Femur (tissue), 1 donor: ENCODE measurements around the gene FRMD4A.
"Not testable (repeated sequence)": the region's sequence is repeated elsewhere in the genome, so short reads cannot be mapped to it uniquely, and the experiment has no call there.

Experiments used
- DNase-seq: peaks from one replicate; pipeline ENCODE4 v3.0.0-alpha.2; 2017

Gene FRMD4A

DNA sequence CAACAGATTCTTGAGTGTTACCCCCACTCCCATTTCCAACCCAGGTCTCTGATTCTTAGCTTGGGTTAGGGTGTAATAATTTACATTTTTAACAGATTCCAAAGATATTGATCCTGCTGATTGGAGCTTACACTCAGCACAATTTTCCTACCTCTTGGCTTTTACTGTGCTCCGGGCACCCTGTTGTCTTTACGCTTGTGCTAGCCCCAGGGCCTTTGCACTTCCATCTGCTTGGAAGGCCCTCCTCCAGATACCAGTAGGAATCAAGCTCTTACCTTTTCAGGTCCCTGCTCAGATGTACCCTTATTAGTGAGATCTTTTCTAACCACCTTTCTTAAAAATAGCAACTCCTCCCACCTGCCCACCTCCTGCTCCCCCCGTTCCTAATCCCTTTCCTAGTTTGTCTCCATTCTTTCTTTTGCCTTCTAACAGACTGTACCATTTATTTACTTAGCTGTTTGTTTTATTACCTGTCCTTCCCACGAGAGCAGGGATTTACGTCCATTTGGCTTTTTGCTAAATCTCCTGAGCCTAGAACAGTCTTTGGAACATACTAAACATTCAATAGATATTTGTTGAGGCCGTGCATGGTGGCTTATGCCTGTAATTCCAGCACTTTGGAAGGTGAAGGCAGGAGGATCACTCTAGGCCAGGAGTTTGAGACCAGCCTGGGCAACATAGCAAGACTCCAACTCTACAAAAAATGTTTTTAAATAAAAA, 427.7 kb downstream of the FRMD4A start:
- no peak for DNase-seq

DNA sequence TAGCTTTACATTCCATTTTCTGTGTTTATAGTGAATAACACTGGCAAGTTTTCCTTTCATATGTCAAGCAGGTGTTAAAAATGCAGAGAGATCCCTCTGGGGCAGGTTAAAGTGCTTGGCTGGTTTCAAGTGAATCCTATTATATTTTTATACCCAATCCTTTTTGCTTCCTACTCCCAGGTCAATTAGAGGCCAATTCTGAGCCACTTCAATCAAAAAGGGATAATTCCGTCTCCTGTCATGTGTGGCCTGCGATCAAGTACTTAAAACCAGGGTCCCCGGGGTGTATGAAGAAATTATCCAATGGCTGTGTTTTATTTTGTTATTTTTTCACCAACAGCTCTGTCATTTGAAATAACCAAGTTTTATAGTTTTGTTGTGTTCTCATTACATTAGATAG, 430.8 kb downstream of the FRMD4A start:
- no peak for DNase-seq

DNA sequence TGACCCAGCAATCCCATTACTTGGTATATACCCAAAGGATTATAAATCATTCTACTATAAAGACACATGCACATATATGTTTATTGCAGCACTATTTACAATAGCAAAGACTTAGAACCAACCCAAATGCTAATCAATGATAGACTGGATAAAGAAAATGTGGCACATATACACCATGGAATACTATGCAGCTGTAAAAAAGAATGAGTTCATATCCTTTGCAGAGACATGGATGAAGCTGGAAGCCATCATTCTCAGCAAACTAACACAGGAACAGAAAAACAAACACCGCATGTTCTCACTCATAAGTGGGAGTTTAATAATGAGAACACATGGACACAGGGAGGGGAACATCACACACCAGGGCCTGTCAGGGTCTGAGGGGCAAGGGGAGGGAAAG, 434.6 kb downstream of the FRMD4A start:
- not testable (repeated sequence) for DNase-seq

DNA sequence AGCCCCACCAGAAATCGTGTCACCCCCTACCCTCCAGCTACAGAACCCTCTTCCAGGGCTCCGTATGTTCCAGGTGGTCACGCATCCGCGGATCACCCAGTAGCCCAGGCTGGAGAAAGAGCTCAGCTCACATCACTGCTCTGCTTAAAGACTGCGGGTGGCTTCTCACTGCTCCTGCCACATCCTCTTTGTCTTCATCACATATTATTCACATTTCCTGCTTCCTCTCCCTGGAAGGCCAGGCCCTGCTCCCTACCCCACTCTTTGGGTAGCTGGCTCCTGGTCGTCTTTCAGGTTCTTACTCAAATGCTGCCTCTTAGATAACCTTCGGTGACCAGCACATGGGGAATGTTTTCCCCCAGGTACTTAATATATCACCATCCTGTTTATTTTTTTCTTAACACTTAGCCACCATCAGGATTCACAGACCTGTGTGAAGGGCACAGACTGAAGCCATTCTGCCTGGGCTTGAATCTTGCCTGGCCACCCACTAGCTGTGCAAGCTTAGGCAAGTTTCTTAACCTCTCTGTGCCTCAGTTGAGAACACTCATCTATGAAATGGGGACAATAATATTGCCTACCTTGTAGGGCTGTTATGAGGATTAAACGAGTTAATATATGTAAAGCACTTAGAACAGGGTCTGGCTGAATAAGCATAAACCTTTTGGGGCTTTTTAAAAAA, 436.2 kb downstream of the FRMD4A start:
- no peak for DNase-seq

DNA sequence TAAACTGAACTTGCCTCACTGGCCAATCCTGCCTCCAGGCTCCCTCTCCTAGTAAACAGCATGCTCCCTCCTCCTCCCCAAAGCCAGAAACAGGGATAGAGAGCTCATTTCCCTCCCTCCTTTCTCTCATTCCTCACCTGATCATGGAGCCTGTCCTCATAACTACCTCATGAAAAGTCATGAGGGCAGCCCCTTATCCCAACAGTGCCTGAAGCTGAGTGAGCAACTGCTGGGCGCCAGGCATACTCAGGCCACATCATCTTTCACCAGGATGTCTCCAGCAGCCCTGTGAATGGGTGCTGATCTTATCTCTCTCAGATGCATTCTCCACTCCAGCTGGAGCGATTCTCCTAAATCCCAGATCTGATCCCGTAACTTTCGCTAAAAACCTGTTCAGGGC, 436.8 kb downstream of the FRMD4A start:
- DNase-seq: no peak

DNA sequence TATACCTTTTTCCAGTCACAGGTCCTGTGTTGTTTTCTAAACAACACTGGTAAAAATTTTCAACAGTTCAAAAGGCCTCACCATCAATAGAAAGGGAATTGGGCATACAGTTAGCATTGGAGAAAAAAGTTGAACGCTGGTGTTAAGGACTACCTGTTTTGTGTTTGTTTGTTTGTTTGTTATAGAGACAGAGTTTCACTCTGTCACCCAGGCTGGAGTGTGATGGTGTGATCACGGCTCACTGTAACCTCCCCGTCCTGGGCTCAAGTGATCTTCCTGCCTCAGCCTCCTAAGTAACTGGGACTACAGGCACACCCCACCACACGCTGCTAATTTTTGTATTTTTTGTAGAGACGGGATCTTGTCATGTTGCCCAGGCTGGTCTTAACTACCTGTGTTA, 437.9 kb downstream of the FRMD4A start:
- no peak for DNase-seq

DNA sequence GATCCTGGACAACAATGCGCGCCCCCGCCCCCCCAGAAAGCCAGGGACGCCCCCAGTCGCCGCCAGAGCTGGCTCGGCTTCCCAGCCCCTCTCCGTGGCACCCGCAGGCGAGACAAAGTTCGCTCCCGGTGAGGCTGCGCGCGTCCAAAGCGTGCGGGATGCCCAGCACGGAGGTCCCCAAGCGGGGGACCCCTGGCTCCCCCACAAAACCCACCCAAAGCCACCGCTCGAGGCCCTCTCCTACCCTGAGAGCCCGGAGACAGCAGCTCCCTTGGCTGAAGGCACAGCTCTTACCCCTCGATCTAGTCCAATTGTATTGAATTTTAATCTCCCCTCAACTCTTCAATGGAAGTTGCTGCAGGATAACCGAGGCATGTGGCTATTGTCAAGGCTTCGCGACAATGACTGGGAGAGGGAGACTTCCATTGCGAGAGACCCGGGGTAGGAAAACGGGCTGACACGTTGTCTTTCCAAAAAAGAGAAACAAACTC, 438.7 kb downstream of the FRMD4A start:
- no peak for DNase-seq

DNA sequence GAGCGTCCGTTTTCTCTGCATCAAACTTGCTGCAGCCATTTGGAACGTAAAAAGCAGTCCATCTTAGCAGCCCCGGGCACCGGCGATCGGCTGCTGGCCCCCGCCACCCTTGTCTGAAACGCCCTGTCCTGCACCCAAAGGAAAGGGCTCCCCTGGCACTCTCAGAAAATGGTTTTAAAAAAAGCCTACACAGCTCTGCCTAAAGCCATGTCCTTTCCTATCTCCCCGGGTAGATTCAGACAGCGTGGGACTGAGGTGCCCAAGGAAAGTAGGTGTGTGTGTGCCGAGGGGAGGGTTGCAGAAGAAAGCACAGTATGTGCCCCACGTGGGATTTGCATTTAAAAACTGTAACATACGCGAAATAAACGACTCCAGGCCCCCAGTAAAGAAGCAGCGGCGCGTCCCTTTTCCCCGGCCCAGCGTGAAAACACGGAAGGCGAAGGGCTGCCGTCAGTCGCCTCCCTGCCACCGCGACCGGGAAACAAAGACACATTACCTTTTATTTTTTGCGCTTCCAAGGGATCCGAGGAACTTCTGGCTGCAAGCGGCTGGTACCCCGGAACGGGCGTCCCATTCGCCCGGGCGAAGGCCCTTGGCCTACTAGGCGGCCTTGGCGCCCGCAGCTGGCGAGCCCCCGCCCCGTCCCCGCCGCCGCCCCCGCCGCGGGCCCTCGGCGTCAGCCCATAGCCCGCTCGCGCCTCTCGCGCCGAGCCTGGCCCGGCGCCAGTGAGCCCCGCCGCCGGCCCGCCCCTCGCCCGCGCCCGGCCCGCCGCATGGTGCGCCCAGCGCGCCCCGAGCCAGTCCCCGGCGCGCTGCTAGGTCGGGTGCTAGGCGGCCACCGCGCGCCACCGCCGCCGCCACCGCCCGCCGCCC, 439.4 kb downstream of the FRMD4A start:
- peak; percentile 45 for DNase-seq

DNA sequence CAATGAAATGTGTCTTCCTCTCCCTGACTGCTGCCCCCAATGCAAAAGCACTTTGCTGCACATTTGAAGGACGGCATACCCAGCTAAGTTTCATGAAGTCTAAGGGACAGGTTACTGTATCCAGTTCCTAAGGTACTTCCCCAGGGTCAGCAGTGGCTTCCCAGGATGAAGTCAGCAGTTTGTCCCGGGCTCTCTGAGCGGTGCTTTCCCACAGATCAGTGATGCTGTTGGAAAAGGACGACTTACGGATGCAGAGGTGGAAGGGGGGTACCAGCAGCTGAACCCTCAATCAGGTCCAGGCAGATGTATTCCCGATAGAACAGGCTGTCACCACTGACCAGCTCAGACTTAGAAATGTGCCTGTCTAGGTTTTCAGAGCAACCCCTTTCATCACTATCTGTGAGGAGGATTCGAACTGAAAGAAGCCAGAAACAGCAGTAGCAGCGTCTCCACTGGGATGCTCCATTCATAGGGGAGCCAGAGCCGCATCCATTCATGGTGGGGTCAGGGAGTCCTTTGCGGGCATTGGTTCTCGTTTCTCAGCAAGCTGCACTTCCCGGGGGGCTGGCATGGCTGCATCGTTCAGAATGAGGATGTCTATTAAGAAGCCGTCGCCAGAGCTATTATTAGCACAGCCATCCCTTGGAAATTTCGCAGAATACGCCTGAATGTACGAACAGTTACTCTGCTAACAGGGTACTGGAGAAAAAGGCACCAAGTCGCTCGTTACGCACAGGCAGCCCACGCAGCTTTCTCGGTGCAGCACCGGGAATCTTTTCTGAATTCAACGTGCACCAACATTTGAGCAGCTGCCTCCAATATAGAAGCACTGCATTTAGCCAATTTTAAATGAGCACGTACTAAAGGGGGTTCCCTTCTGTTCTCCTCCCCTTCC, 440.2 kb downstream of the FRMD4A start:
- peak; percentile 62 for DNase-seq

DNA sequence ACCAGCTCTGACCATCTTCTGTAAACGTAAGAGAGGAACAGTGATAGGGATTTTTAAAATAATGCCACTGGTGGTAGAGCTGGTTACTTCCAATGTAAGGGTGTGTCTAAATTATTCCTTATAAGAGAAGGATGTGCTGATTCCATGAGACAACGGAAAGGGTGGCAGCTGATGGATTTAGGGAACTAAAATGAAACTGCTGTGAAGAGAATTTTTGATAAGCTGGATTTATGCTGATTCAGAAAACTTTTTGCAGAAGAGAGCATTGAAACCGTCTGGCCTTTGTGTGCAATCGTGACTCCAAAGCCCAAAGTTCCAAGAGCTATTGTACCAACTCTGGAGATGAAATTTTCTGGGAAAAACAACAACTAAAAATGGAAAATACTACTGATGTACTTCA, 443.0 kb downstream of the FRMD4A start:
- no peak for DNase-seq

DNA sequence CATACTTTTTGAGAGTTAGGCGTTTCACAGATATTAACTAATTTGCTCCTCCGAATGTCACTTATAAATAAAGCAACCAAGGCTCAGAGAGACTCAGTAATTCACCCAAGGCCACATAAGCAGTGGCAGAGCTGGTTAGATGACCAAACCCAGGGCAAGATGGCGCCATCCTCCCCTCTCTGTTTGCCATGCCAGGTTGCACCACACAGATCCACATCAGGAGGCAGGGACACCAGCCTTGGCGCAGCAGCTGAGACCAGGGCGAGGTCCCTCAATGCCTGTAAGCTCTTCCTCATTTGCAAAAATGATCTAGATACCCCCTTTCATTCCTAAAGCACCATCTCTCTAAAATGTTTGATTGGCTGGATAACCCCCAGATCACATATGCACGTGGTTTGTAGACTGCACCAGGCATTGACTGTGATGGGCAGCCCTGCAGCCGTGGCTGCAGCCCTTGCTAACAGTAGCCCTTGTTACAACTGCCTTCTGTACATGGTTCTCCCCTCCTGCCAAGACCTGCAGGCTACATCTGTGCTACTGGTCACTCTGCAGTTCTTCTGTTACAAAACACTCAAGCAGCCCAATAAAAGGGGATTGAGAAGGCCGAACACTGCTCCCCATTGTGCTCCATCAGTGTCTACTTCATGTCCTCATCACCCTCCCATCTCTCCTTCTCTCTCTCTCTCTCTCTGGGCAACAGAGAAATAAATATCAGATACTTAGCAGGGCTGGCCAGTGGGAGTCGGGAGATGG, 445.3 kb downstream of the FRMD4A start:
- DNase-seq: no peak

DNA sequence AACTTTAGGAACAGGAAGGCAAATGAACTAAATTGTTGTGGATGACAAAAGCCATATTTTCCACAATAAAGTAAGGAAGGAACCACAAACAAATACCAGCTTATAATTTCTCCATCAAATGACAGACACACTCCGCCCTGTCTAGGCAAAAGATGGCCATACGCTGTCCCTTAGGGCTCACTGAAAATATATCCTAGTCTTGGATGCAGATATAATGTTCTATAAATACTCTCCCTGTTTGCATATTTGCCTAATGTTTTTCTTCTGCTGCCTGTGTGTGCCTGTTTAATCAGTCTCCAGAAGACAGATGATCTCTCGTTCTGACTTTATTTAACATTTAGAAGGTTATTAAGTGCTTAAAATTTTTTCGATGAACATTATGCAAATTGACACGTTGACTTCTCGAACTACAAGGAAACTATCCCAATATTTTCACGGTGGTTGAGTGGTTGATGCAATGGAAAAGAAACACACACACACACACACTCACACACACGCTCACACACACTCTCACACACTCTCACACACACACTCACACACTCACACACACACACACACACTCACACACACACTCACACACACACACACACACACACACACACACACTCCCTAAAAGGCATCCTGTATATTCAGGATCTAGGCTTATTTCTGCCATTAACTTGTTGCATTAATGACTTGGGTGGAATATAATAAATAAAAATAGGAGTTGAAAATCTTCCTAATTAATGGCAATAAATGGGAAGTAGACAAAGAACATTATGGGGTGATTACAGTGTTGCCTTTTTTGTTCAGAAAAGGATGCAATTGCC, 446.9 kb downstream of the FRMD4A start:
- no peak for DNase-seq

DNA sequence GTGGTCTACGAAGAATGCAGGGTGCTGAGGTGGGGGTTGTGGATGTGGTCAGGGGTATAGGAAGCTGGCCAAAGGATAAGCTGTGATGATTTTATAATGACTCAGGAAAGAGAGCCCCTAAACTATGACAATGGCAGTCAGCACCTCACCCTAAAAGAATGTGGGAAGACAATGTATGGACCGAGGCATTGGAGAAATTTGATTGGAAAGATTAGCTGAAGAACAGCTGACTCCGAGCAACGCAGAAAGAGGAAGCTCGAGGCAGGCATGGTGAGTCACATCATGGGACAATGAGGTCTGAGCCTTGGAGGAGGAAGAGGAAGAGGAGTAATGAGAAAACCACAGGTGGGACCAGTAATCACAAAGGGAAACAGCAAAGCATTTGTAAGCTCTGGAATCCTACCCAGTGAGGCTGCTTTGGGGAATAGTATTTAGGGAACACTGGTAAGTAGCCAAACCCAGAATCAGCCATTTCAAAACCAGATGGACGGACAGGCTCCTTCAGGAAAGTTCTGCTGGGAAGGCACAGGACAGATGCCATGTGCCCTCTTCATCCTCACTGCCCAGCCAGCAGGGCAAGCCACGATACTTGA, 448.5 kb downstream of the FRMD4A start:
- peak; percentile 57 for DNase-seq

DNA sequence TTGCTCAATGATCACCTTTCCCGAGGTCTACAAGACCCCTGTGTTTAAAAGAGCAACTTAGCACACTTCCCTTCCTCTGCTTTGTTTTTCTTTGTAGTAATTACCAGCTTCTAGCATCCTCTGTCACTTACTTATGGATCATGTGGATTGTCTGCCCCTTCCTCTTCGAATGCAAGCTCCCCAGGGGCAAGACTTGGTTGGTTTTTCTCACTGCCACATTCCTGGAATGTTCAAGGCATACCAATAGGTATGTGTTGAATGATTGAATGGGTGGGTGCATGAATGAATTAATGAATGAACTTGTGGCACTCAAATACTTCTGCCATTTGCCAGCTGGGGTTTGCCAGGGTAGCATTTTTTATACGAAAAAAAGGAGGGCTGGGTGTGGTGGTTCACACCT, 450.0 kb downstream of the FRMD4A start:
- no peak for DNase-seq

DNA sequence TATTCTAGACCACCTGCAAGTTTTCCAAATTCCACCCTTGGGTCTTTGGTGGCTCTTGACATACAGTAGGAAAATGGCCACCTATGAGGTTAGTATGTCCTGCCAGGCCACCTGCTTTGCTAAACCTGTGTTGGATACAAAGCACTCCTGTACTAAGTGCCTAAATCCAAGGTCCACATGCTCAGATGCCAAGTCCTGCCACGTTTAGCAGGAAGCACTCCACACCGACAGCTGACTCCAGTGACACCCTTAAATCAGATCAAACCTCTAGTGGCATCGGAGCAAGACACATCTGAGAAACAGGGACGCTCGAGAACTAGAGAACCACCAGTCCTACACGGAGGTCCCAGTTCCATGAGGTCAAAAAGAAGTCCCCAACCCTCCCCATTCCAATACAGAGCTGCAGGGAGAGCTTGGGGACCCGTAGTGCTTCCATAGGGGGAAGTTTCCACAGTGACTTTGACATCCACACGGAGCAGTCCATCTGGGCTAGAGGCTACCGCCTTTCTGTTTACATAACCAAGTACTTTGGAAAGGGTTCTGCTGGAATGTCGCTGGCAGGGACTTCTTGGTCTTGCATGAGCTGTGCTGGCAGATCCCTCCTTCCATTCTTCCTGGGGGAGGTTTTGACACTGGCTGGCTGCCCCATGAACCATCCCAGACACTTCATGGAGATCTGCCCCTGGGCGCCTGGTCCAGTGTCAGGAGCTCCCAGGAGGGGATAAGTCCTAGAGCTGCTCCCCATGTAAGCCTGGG, 453.4 kb downstream of the FRMD4A start:
- DNase-seq: no peak

DNA sequence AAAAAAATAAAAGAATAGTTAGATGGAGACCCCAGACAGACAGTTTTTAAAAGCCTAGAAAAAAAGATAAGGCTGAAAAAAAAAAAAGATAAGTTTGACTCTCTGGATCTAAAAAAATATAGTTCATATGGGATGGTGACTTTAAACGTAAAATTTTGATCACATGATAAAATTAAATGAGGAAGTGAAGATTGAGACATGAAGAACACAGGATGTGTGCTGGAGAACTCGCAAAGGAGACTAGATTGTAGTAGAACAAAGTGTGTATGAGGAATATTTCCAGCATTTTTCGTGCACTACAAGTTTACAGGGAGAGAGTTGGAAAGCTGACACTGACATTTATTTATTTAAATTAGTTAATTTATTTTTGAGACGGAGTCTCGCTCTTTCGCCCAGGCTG, 457.5 kb downstream of the FRMD4A start:
- no peak for DNase-seq

DNA sequence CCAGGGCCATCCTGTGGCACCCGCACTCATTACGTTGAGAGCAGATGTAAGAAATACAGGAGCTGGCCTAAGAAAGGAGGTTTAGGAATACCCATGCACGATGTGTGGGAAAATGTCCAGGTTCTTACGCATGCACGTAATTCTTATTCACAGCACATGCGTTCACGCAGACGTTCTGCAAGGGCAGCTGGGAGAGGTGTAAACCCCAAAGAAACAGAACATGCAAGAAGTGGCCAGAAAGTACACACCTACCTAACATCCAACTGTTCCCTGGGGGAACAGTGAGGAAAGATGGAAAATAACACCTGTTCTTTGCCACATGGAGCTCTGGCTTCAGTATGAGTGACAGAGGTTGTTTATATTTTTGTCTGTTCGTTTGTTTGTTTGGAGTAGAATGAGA, 458.3 kb downstream of the FRMD4A start:
- DNase-seq: no peak

DNA sequence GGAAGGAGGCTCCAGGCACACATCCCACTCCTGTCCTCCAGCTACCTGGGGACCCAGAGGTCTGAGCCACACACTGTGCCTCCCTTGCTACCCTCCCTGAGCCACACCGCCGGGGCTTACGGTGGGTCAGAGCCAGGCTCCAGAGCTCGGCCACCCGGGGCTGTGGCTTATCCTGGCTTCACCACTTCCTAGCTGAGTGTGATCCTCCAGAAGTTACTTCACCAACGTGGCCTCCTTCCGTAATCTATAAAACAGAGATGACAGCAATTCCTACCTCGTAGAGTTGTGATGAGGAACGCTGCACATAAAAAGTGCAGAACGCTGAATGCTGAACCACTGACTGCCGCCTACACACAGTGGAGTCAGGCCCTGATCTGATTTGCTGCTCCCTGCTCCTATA, 458.9 kb downstream of the FRMD4A start:
- no peak for DNase-seq

DNA sequence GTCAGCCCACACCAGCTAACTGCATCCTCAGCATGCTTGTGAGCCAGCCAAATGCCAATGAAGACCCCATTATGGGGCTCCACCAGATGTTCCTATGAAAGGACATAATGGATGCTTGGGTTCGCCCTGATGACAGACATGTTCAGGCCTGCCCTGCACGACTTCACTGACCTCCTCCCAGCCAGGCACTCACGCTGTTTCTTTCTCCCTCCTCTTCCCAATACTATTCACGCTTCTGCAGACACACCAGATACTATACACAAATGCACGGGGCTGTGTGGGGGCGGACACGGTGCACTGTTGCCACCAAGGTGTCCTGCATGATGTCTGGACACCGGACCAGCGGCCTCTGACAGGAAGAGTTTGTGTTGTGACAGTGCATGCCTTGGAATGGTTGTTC, 459.7 kb downstream of the FRMD4A start:
- DNase-seq: no peak

DNA sequence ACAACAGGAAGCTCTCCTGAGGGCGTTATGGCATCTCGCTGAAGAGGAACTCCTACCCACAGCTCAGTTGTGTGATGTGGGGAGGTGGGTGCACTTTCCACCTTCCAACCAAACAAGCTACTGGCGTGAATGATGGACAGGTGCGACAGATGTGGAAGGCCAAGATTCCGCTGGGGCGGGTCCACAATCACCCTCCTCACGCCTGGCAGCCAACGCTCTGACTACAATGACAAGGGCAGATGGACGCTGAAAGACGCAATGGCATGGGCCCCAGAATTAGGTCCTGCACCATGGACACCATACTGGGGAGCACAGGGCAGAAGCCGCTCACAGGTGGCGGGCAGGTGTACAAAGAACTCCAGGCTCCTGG, 461.4 kb downstream of the FRMD4A start:
- no peak for DNase-seq
